ENCODE measurements around the gene HLA-A.

- TF ChIP-seq, protein P1, sequence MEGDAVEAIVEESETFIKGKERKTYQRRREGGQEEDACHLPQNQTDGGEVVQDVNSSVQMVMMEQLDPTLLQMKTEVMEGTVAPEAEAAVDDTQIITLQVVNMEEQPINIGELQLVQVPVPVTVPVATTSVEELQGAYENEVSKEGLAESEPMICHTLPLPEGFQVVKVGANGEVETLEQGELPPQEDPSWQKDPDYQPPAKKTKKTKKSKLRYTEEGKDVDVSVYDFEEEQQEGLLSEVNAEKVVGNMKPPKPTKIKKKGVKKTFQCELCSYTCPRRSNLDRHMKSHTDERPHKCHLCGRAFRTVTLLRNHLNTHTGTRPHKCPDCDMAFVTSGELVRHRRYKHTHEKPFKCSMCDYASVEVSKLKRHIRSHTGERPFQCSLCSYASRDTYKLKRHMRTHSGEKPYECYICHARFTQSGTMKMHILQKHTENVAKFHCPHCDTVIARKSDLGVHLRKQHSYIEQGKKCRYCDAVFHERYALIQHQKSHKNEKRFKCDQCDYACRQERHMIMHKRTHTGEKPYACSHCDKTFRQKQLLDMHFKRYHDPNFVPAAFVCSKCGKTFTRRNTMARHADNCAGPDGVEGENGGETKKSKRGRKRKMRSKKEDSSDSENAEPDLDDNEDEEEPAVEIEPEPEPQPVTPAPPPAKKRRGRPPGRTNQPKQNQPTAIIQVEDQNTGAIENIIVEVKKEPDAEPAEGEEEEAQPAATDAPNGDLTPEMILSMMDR (conservative IDR thresholded peaks at IDR 0.05; ENCODE audit: low read depth in 2 of 2): no peak
- TF ChIP-seq POLR2AphosphoS5 (IDR thresholded peaks at IDR 0.05; ENCODE audit: low read depth): no peak
- TF ChIP-seq REST (IDR thresholded peaks at IDR 0.05; ENCODE audit: unreplicated experiment): no peak
- no peak for TF ChIP-seq EZH2 (IDR thresholded peaks at IDR 0.05; ENCODE audit: low read depth, unreplicated experiment)
- TF ChIP-seq ETS1 (IDR thresholded peaks at IDR 0.05): no peak
- no peak for TF ChIP-seq EZH2phosphoT487 (IDR thresholded peaks at IDR 0.05; ENCODE audit: unreplicated experiment)
- no peak for TF ChIP-seq CREB1 (CRISPR knock-in tag; IDR thresholded peaks at IDR 0.05; ENCODE audit: low read depth)
Observed at GRCh38 chr6:29943053-29943966, 978 bp downstream of the HLA-A start.
